C4-2B (cell line): ENCODE data around the gene SETD4.
"Not testable (repeated sequence)": the region's sequence is repeated elsewhere in the genome, so short reads cannot be mapped to it uniquely, and the experiment has no call there.

Experiments
- H3K27ac ChIP-seq: fragments of 450-650 bp; 2 replicates; pipeline ENCODE4 v1.5.1; 2017
- ZFX ChIP-seq: fragments of 450-650 bp; IDR thresholded peaks from 2 replicates; pipeline ENCODE4 v1.6.1; 2017
- TF ChIP-seq, protein P1 (sequence below): fragments of 450-650 bp; conservative IDR thresholded peaks from 2 replicates; pipeline ENCODE4 v1.5.1; 2017; ENCODE audit warnings: mild to moderate bottlenecking

Gene SETD4

DNA sequence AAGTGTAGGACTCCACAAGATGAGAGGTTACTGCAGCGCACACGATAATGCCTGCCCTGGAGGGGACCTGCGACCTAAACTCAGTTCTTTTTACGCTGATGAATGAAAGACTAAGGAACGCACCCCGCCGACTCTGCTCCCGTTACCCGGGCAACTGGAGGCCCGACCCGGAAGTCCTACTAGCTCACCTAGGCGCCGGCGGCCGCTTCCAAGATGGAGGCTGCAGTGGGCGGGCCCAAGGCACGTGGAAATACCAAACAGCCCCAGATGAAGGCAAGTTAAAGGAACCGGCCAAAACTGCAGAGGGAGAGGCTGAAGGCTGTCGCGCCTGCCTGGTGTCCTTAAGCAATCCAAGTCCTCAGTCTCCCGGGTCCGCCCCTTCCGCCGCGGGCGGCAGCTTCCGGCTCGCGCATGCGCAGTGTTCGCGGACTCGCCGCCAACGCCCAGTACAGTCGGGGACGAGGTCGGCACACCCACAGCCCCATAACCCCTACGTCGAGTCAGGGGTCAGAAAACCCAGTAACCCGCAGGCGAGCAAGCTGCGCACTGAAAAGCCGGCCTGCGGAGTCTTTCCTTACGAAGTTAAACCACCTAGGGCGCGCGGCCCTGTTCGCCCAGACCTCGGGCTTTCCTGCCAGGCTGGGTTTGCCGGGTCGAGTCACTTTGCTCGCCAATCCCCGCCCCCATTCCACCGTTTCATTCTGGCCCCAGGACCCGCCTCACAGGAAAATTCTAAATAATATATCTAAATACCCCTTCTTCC, at the start of gene SETD4:
Gene SETD4 (minus strand): TSS at position 368 of the 763 bp plus-strand sequence. CDS start 1,638 bp downstream, outside the sequence.
- peak within 1 kb of the TSS; percentile 82 for H3K27ac ChIP-seq
- TF ChIP-seq, protein P1, sequence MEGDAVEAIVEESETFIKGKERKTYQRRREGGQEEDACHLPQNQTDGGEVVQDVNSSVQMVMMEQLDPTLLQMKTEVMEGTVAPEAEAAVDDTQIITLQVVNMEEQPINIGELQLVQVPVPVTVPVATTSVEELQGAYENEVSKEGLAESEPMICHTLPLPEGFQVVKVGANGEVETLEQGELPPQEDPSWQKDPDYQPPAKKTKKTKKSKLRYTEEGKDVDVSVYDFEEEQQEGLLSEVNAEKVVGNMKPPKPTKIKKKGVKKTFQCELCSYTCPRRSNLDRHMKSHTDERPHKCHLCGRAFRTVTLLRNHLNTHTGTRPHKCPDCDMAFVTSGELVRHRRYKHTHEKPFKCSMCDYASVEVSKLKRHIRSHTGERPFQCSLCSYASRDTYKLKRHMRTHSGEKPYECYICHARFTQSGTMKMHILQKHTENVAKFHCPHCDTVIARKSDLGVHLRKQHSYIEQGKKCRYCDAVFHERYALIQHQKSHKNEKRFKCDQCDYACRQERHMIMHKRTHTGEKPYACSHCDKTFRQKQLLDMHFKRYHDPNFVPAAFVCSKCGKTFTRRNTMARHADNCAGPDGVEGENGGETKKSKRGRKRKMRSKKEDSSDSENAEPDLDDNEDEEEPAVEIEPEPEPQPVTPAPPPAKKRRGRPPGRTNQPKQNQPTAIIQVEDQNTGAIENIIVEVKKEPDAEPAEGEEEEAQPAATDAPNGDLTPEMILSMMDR = no peak
- peak; percentile 84; the same call in 1 of the 2 replicates for TF ChIP-seq ZFX

GRCh38 chr21:36109868-36110267, 49.5 kb upstream of the SETD4 start:
- TF ChIP-seq ZFX = no peak
- TF ChIP-seq, protein P1 = no peak
- H3K27ac ChIP-seq = no peak overlapping the region

DNA sequence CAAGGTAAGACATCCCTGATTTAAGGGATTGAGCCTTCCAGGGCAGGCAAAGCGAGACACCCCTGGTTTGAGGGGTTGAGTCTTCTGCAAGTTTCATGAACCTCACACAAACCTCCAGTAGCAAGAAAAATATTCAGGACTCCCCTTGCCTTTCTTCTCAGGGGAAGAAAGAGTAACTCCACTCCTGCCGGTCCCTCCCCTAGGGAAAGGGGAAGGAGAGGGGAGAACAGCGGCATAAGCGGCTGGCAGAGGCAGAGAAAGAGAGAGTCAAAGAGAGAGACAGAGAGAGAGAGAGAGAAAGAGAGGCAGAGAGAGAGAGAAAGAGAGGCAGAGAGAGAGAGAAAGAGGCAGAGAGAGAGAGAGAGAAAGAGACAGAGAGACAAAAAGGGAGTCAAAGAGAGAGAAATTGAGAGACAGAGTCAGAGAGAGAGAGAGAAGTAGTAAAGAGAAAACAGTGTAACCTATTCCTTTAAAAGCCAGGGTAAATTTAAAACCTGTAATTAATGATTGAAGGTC, 45.1 kb upstream of the SETD4 start:
- no peak for TF ChIP-seq ZFX
- TF ChIP-seq, protein P1 = no peak
- H3K27ac ChIP-seq = no peak overlapping the region

DNA sequence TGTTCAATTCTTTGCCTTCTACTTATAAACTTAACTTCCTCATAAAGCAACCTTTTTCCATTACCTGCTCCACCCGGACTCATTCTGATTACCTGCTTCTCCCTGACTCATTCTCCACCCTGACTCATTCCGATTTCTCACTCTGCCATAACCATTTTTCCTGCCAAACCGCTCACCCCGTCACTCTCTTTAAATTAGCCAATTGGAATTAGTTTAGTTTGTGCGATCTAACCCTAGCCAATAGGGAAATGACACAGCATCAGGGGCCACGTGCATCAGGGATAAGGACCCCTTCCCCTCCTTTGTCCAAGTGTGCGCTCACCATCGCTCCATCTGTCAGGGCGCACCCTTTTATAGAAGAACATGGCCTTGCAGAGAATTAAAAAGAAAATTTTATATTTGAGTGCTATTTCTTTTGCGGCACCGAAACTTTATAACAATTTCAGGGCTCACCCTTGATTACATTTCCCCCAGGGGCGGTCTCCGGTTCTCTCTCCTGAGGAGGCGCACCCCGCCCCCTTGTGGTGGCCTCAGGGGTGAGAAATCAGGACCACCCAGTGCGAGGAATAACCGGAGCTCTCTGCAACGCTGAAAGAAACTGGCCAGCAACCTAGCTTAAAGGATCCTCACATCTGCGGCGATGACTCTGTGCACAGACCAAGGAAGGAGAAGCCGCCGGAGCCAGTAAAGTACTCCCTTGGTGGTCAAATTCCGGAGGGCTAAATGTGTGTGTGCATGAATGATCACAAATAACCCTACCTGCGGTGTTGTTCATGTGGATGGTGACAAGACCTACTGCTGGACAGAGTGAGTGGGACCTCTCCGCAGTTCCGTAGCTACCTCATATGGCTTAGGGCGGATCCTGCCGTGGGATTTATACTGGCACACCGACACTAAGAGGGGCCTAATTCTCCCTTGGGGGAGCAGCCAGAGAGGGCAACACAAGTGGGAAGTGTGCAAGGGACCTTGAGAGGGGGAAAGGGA, 44.3 kb upstream of the SETD4 start:
- TF ChIP-seq ZFX = no peak
- TF ChIP-seq, protein P1 = peak; percentile 25

GRCh38 chr21:36103434-36103833, 43.1 kb upstream of the SETD4 start:
- TF ChIP-seq ZFX = no peak
- TF ChIP-seq, protein P1 = no peak
- H3K27ac ChIP-seq = no peak overlapping the region

More for the DNA sequence above, 44.3 kb upstream of the SETD4 start:
- no peak overlapping the region for H3K27ac ChIP-seq

DNA sequence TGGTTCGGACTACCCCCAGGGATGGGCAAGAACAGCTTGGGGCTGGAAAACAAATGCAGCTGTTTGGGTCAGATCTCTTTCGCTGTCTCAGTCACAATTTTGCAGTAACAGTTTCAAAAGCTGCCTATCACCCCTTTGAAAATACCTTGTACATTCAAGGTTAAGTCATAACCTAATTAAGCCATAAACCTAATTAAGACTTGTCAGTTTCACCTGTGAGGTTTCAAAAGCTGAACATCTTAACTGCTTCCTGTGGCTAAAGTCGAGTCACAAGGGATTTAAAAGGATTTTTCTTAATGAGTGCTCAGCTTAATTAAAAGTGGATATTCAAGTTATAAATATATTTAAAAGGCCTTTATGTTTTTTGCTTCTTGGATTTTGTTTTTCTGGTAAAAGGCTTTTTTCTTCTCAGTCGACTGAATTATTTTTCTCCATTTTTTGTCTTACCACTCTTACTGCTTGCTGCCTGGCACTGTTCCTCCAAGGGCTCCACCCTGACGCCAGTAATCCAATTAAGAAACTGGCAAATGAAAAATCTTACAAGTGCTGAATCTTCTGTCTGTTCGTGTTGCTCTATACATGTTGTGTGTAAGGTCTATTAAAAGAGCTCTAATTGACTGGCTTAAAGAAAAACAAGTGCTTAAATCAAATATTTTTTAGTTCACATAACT, 40.8 kb upstream of the SETD4 start:
- TF ChIP-seq ZFX = no peak
- no peak overlapping the region for H3K27ac ChIP-seq

- H3K27ac ChIP-seq = not testable (repeated sequence)
These were observed 39.4 kb upstream of the SETD4 start for GRCh38 chr21:36099695-36100211.
